NCI-H1417 (cell line): ENCODE measurements around the gene MTMR1.
A peak's percentile ranks its signal among the peaks of the same experiment; 100 is the strongest.

Experiments used
- DNase-seq, 3 experiments: peaks; one replicate each; lab custom pipeline; 2025; lab: John Stamatoyannopoulos, UW

MTMR1 gene

DNA sequence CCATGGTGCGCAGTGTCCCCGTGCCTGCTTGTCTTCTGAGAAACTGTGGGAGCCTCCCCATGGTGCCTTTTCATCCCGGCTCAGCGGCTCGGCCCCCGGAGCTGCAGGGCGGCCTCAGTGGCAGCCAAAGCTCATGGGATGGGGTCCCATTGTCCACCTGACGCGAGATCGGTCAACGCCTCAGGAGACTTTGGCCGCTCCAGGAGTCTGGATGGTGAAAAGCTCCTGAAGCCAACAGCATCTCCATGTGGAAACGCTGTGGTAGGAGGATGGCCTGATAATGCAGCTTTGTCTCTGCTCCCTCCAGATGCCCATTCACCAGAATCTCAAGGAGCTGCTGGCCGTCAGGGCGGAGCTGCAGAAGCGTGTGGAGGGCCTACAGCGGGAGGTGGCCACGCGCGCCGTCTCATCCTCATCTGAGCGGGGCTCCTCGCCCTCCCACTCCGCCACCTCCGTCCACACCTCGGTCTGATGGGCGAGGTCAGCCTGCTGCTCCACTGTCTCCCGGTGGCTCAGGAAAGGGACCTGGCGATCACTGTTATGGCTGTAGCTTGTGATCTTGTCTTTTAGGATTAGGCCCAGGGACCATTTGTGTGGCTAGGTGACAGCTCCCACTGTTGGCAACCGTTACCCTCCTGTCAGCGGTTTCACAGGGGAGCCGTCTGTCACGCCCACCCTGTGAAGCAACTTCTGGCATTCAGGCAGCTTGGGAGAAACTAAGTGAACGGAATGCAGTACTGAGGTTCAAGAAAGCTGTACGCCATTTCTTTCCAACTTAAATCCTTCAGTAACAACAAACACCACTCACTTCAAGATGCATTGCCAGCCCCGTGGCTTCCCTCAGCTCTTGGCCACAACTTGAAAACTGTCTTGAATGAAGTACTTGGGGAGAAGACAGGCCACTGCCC lies 69.3 kb downstream of the MTMR1 start:
- DNase-seq, result no peak

DNA sequence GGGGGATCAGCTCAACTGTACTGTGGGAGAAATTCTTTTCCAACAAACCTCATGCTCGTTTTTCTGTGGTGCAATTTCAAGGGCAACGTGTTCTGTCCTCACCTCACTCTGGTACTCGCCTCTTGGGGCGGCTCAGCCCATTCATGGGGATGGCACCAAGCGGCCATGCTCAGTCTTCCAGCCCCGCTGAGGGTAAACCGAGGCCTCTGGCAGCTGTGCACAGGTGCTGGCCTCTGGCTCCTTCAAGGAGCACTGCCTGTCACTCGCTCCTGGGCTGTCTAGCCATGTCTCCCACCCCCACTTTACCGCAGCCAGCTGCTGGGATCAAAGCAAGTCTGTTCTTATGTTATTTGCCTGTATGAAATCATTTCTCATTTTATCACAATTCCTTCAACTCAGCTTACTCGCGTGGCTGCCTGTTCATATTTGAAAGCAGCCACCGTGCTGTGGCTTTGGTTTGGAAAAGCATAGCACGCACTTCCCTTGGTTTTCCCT lies 70.2 kb downstream of the MTMR1 start:
- no peak for DNase-seq

DNA sequence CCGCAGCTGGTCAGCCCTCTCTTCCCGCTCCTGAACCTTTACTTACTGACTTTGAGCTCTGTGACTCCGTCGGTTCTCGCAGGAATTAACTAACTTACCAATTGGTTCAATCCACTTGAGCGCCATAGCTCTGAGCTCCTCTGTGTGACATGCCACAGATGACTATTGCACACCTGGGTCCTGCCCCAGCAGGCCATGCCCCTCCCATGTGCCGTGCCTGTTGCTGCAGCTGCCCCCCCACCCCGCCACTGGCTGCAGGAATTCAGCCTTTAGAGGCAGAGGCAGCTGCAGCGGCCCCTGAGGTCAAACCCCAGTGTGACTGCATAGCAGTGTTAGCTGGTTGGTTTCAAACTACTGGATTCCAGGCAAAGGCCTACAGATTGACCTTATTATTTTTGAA lies 70.6 kb downstream of the MTMR1 start:
- no peak for DNase-seq

DNA sequence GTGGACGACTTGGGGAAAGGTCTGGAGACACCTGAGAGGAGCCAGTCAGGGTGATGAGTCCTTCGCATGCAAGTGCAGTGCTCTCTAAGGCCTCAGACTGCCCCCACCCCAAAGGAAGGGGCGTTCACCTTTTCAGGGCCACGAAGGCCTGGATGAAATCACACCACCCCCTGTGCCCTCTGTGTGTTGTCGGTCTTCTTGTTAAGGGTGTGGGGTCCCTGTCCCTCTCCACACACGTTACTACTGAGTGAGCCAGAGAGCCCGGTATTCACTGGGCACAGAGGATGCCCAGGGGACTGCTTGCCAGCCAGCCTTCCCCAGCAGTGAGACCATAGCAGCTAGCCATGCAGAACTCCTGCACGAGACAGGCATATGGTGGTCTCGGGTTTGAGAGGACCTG lies 72.0 kb downstream of the MTMR1 start:
- no peak for DNase-seq

DNA sequence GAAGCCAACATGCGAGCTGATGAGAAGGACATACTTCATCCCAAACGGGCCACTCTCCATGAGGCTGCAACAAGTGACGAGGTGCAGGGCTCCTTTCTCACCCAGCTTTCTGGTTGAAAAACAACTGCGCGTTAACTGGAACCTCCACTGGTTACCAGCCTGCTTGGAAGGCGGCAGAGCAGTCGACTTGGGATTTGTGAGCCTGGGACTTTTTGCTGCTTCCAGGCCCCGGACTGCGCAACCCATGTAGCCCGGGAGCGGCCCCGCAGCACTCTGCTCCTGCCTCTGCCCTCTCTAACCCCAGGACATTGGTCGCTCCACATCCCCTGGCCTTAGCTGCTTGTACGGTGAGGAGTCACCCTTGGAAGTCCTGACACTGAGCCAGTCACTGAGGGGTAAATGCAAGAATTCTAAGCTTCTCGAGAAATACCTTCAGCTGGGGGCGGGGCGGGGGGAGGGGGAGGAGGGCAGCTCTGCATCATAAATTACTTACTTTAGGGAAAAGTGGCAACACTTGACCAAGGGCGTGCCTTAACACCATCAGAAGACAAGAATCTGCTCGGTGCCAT lies 72.7 kb downstream of the MTMR1 start:
- DNase-seq, result no peak

DNA sequence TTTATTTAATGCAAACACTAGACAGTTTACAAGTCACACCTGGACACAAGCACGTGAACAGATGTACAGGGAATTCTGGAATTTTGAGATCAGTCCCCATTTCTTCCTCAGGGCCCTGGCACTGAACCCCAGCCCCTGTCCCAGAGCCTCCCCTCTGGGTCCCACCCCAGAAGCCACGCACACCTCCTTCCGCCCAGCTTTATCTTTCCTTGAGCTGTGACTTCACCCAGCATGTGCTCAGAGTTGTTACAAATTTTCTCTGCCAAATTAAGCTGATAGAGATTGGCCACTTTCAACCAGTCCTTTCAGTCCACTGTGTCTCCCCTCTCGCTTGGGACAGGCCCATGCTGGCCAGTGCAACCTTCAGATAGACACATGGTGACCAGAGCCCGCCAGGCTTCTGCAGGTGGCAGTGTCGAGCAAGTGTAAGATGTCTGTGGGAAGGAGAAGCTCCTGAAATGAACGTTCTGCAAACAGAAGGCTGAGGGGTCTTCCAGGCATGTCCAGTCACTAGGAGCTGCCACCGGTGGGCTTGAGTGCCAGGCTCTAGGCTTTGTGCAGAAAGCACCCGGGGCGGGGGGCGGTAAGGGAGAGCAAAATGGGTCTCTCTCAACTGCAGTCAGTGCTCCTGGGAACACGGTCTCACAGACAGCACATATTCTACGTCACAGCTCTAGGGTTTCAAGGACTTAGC lies 73.3 kb downstream of the MTMR1 start:
- DNase-seq, result no peak

DNA sequence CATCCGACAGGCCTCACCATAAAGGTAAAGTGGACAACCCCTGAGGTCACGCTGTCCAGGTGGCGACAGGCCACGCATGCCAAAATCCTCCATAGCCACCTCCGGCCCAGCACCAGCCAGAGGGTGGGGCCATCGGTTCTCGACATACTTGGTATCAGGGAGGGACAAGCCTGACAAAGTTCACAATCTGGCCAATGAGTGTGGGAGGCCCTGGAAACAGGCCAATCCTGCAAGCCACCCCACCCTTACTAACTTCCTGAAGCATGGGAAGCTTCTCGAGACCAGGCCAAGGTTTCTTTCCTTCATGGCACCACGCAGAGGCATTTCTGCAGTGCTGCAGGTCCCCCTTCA lies 73.8 kb downstream of the MTMR1 start:
- DNase-seq, result no peak

DNA sequence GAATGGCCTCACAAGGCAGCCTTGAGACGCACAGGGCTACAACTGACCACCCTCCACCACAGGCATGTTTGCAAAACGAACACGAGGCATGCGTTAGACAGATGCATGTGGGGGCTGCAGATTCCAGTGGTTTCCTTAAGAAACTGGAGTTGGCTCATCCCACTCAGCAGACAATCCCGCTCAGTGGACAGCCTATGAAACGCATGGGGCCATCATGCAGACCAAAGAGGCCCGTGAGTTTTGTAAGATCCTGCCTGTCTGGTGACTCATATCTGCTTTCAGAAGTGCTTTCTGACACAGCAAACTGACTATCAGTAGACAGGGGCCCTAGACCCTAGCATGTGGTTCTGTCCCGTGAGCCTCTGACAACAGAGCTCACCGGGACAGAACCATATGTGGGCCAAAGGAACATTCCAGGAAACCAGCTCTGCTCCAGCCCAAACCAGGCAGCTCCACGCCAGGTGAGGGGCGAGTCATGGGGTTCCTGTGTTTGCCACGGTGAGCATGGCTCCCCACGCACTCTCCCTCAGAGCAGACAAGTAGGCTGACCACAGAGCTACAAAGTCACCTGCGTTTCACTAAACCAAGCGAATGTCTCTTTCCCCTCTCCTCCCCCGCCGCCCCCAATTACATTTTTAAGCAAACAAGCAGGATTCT lies 74.4 kb downstream of the MTMR1 start:
- no peak for DNase-seq

DNA sequence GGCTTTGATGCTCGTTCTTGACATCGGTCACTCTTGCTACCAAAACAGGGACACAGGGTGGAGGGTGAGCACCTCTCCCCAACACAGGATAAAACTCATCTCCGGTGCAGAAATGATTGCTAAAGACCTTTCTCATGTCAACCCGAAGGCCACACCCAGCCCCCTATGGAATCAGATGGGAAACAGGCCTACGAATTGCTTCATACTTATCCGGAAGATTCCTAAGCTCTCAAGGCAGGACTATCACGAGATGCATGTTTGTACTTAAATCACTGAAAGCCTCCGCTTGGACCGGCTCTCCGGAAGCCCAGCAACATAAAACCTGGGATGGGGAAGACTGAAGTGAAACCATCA lies 74.9 kb downstream of the MTMR1 start:
- DNase-seq, result no peak

DNA sequence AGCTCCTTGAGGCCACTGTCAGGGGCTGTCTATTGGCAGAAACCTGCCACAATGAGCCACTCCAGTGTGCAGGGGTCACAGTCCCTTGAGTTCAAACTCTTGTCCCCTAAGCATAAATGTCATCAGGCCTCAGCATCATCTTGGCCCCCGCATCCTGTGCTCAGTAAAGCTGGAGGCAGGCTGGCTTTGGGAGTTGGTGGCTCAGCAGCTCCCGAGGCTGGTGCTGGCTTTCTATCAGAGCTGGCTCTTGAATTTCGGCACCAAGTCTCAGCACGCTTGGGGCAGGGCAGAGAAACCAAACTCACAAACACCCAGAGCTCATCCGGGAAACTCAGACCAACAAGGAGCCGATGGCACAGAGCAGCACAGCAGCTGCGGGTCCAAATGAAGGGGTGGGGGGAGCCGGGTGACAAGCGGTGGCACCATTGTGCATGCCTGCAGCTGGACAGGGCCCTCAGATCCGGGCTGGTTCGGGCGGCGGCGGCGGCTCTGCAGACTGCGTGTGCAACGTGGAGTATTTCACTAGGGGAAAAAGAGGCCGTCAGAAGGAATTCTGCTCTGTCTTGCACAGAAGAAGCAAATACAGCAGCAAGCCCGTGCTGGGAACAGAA lies 75.5 kb downstream of the MTMR1 start:
- DNase-seq, result no peak

DNA sequence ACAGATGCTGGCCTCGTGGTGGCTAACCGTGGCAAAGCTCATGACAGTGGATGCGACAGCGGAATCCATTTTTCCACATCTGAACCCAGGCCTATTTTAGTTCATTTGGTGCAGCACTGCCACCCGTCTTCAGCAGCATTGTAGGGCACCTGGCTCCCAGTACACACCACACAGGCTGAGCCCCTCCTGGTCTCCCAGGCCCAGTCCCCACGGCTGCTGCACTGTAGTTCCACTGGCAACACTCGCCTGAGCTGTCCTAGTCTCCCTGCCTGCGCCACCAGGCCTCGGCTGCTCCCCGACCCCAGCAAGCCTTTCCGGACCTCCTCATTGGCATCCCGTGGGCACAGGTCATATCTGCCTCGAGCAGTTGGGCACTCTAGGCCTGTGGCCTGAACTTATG lies 76.2 kb downstream of the MTMR1 start:
- no peak for DNase-seq

DNA sequence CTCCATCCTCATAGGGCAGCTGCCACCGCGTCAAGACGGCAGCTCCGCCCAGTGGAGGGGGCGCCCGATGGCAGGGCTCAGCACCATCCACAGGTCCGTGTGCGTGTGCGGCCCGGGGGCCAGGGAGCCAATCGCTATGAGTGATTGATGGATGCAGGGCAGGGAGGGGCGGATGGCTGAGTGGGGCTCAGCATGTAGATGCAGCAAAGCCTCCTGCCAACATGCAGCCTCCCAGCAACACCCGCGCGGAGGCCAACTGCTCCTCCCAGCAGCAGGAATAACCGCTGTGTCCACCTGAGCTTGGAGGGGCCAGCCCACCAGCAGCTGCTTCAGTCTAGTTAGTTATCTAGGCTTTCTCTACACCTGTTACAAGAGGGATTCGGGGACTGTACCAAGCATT lies 77.4 kb downstream of the MTMR1 start:
- DNase-seq, result no peak

DNA sequence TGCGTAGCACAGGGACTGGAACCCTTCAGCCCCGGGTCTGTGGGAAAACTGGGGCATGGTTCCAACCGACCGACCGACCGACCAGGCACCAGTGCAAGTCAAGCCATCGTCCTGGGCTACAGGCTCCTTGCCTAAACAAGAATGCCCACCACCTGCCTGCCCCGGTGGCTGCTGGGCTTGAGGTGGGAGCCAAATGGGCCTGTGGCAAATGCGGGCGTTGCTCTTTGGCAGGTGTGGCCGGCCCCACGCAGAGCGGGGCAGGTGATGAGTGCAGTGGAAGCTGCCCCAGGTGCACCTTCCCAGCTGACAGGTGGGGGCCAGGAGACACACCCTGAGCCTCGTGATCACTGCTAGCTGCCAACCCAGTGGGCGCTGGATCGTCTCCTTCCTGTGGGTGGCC lies 77.9 kb downstream of the MTMR1 start:
- DNase-seq, result peak in 1 of 3 experiments; percentile 25

DNA sequence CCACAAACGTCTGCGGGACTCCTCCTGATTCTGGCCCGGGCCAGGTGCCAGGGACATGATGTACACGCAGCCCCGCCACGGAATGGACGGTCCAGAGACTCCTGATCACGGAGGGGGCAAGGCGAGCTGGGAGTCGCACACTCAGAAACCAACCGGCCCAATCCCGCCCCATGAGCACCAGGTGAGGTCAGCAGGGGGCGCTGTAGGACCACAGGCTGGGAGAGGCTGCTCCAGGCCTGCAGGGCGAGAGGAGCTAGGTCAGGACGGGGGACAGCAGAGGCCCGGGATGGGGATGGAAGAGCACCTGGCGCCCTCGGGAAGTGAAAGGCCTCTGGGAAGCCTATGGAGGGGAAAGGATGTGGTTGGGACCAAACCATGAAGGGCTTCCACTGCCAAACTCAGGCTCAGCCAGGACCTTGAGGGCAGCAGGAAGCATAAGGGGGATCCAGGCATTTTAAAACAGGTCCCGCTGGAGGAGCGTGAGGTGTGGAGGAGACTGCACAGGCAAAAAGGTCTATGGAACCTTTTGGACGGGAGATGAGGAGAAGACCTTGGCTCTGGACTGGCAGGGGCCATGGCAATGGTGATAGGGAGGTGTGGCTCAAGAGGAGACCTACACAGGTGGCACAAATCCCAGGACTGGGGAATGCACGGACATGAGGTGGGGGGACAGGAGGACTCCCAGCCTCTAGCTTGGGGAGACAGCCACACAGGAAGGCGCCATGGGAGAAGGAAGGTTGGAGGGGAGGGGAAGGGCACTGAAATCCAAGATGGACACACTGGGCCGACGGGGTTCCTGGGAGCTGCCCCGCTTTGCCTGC lies 79.2 kb downstream of the MTMR1 start:
- peak; percentile 51 to 88 (median 64) for DNase-seq

DNA sequence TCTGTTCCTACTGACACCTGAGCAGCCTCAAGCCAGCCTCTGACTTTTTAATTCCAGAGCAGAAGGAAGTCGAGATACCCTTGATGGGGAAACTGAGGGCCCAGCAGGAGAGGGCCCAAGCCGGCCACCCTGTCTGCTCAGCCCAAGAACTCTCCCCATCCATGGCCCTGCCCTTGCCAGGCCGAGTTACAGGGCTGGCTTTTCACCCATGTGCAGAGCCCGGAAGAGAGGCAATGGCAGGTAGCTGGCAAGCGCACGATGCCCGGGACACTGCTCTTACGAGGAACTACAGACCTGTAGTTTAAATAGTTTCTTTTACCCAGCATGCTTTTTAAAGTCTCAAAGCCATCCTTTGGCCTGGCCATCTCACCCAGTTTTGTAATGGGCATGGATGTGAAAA lies 79.9 kb downstream of the MTMR1 start:
- no peak for DNase-seq

DNA sequence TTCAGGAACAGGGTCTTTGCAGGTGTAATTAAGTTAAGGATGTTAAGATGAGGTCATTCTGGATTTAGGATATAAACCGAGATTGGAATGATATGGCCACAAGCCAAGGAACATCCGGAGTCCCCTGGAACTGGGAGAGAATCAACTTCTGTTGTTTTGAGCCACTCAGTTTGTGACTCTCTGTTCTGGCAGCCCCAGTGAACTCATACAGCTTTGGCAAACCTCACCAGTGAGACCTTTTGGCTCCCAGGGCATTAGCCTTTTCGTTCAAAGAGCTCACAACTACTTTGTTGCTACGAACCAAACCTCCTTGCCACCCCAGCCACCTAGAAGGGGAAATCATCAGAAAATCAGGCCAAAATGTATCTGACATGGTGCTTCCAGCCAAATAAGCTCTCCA lies 80.4 kb downstream of the MTMR1 start:
- DNase-seq, result no peak

DNA sequence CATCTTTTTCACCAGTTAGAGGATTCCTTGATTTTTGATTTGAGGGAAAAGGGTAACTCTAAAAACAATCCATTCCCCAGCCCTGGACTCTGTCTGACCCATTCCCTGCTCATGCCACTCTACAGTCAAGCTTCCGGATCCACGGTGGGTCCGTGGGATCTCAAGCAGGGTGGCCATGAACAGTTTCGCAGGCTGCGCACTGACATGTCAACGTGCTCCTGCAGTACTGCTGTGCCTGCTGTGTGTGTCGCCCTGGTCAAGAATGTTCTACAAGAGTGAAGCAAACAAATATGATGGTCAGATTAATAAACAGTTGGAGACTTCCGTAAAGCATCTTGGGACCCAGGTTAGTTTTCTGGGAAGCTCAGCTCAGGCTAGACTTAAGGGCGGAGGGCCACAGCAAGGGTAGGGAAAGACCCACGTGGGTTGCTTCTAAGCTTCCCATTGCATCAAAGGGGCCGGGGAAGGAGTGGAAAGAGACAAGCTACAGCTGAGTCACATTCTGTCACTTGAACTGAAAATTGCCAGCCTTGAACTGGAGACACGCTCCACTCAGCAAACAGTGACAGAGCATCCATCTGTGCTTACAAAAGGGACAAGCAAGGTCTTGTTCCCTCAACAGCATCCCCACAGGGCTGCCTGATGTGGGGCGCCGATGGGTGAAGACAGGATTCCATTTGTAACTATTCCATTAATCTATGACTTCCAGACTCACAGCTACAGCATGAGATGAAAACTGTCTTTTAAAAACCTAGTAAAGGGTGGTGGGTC lies 81.8 kb downstream of the MTMR1 start:
- no peak for DNase-seq

DNA sequence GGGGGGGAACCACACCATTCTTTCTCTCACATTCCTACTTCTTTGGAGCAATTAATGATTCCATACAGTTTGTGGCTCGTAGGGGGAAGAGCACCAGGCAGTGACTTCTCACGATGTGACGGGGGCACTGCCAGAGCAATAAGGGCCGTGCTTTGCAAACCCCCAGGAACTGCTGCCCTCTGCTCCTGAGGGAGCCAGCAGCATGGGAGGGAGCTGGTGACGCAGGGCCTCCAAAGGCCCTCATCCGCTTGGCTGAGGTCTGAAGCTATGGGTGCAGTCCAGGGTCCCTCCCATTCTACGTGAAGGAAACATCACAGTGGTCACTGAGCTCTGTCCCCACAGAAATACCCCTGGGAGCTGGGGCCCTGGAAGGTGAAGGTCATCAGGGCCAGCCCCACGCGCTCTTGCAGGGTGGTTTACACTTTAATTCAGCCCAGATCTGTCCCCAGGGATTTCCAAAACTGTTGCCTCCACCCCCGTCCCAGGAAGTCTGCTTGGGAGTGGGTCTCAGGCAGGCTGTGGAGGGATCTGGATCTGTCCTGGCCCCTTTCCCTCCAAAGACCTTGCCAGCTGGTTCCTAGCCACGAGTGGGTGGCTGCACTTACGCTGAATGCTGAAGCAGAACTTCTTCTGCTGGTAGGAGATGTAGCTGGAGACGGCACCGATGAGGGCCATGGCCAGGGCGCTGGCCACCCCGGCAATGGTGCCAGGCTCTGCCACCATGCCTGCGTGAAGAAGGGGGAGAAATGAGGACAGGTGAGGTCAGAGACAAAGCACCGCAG lies 82.6 kb downstream of the MTMR1 start:
- DNase-seq, result no peak

DNA sequence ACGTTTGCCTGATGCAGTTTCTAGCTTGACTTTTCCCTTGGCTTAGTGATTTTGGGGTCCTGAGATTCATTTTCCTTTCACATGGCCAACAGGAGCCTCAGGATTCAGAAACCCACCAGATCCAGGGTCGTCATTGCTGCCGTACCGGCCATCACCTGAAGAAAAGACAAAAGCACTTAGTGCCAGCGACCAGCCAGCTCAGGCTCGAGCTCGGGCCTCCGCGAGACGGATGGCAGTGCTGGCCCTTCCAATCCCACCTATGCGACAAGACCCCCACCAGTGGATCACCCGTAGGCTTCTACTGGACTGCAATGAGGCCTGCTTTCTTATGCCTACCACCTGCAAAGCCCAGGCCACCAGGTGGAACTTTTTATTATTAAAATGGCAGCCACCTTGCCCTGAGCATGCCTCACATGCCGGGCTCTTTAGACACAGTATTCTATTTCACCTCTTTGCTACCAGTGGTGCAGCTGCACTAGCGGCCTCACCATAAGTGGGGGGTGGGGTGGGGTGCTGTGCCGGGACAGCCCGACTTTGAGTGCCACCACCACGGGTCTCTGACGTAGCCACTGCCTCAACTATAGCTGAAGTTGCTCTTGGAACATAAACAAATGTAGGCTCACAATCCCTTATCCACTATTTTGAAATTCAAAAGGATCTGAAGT lies 84.3 kb downstream of the MTMR1 start:
- DNase-seq, result no peak
